Liver (tissue), 9 donors: ENCODE data around the gene ELN. TPM values are rescaled to one million over a fixed set of nuclear protein-coding genes. Genes with fewer than 3 reads are reported as not detected.
A peak's percentile ranks its signal among the peaks of the same experiment; 100 is the strongest.

Experiments used
- DNase-seq: peaks from one replicate; pipeline ENCODE4 v3.0.0-alpha.2; 2017; ENCODE audit warnings: low spot score
- H3K27ac ChIP-seq, 2 donors: one replicate each; pipeline ENCODE4 v1.7.0; 2013; ENCODE audit warnings: inconsistent platforms in 2 of 2, low read length in 2 of 2, control low read depth in 1 of 2, low read depth in 1 of 2, mild to moderate bottlenecking in 1 of 2
- H3K27me3 ChIP-seq, 4 donors: one replicate each; pipeline versions ENCODE4 v1.6.1 to v1.7.0; 2013; ENCODE audit warnings: low read length in 3 of 4, inconsistent platforms in 1 of 4, mild to moderate bottlenecking in 1 of 4, moderate library complexity in 1 of 4; ENCODE audit not compliant: control insufficient read depth in 4 of 4, insufficient read depth in 4 of 4
- H3K36me3 ChIP-seq, 4 donors: one replicate each; pipeline versions ENCODE4 v1.6.1 to v1.7.0; 2013; ENCODE audit warnings: low read length in 3 of 4, mild to moderate bottlenecking in 3 of 4, low read depth in 1 of 4, moderate library complexity in 1 of 4; ENCODE audit not compliant: control insufficient read depth in 4 of 4, insufficient read depth in 3 of 4
- H3K4me1 ChIP-seq, 4 donors: one replicate each; pipeline versions ENCODE4 v1.6.1 to v1.7.0; 2013; ENCODE audit warnings: low read length in 3 of 4, mild to moderate bottlenecking in 3 of 4, moderate library complexity in 1 of 4; ENCODE audit not compliant: control insufficient read depth in 4 of 4, insufficient read depth in 4 of 4
- H3K4me3 ChIP-seq, 3 donors: one replicate each; pipeline versions ENCODE4 v1.6.1 to v1.7.0; 2013; ENCODE audit warnings: low read length in 3 of 3, control low read depth in 1 of 3, low read depth in 1 of 3, mild to moderate bottlenecking in 1 of 3
- H3K9ac ChIP-seq, 2 donors: one replicate each; pipeline ENCODE4 v1.7.0; 2013; ENCODE audit warnings: low read length in 2 of 2, mild to moderate bottlenecking in 2 of 2, moderate library complexity in 2 of 2, control low read depth in 1 of 2, low read depth in 1 of 2
- H3K9me3 ChIP-seq, 4 donors: one replicate each; pipeline versions ENCODE4 v1.6.1 to v1.7.0; 2013; ENCODE audit warnings: low read length in 3 of 4; ENCODE audit not compliant: control insufficient read depth in 4 of 4
- EGR1 ChIP-seq, 2 donors: IDR thresholded peaks; 2 replicates each; pipeline ENCODE4 v1.6.1; 2016 to 2018; ENCODE audit warnings: antibody characterized with exemption in 2 of 2, low read depth in 2 of 2
- FOXA2 ChIP-seq: IDR thresholded peaks from 2 replicates; pipeline ENCODE4 v1.6.1; 2016; ENCODE audit warnings: antibody characterized with exemption
- JUND ChIP-seq, 2 donors: IDR thresholded peaks; 2 replicates each; pipeline ENCODE4 v1.6.1; 2016; ENCODE audit warnings: antibody characterized with exemption in 2 of 2
- RXRA ChIP-seq, 2 donors: IDR thresholded peaks; 2 replicates each; pipeline ENCODE4 v1.6.1; 2017 to 2018; ENCODE audit warnings: antibody characterized with exemption in 2 of 2, mild to moderate bottlenecking in 1 of 2
- WGBS: extraction: QIAGEN DNeasy Blood & Tissue Kit; methylation state at CpG from one replicate; pipeline ENCODE4 v1.1.7; 2013; 5-methylcytosine and 5-hydroxymethylcytosine counted together
- polyA plus RNA-seq, 2 donors: library from polyadenylated mRNA; stranded (reverse) in 1 of 2; unstranded in 1 of 2; fragments of 200-250 nt in 1 of 2; fragments of >200 nt in 1 of 2; fragmentation: Nextera tagmentation in 1 of 2; extraction: Ambion mirVana in 1 of 2; gene quantifications; one replicate each; pipeline versions ENCODE4 v1.2.1 to v1.2.3, GENCODE V29; 2013 to 2015
- total RNA-seq, 2 donors: library from RNA; depleted of rRNA; stranded (reverse); fragments of >200 nt; gene quantifications; one replicate each; pipeline ENCODE4 v1.2.3, GENCODE V29; 2014
- TF ChIP-seq, protein P1 (sequence below): IDR thresholded peaks from 2 replicates; pipeline ENCODE4 v1.6.1; 2016; ENCODE audit warnings: antibody characterized with exemption
- TF ChIP-seq, protein P2 (sequence below): IDR thresholded peaks from 2 replicates; pipeline ENCODE4 v1.6.1; 2016; ENCODE audit warnings: antibody characterized with exemption, mild to moderate bottlenecking
- TF ChIP-seq, protein P3 (sequence below): IDR thresholded peaks from 2 replicates; pipeline ENCODE4 v1.6.1; 2016; ENCODE audit warnings: antibody characterized with exemption
- TF ChIP-seq, protein P4 (sequence below): IDR thresholded peaks from 2 replicates; pipeline ENCODE4 v1.6.1; 2016; ENCODE audit warnings: antibody characterized with exemption
- donor health status: healthy.
- donor health status: healthy.
- donor health status: healthy.
- donor health status: healthy.
- donor health status: healthy.

The ELN gene
- total and polyA plus RNA-seq, 4 donors, result 2.7 to 16.3 (median 9.7) TPM

DNA sequence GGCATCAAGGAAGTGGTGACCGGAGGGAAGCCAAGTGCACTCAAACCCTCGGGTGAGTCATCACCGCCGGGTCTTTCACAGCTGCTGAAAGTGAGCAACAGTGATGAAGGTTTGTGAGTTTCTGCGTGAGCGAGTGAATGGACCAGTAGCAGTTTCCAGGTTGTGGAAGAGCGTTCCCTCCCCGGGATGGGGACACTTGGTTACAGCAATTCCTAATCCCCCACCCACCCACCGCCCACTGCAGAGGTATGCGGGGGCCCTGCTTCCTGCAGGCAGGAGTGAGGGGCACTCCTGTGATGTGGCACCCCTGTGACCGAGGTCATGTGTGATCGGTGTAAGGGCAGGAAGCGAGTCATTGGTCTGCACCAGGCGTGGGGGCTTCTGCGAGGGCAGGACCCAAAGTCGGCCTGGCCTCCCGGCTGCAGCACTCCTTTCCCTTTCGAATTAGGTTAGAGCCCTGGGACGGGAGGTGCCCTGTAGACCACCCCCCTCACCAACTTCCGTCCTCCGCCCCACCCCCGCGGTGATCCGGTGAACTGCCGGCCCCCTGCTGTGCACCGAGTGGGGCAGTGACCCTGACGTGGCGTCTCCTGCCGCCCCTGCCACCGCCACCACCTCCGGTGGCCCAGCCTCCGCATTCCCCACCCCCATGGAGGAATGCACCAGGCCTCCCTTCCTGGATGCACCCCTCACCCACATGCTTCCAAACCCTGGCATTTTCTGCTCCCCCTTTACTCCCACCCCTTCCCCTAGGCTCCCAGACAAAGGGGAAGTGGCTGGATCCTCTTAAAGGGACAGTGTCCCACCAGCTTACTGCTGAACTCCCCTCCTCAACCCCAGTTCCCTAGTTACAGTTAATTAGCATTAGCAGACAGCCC is 66.5 kb downstream of the ELN start:
- Histone ChIP-seq H3K4me1 (peaks cover 0 to 6% (median 5%) of the 10 kb centered on the region in 4 donors), H3K27ac (peak overlapping the region; percentile 38 to 67), H3K4me3 (peak overlapping the region in 2 of 3 donors; percentile 44 to 46), H3K9me3 (no peaks in the 10 kb centered on the region), H3K27me3 (no peaks in the 10 kb centered on the region), H3K36me3 (peaks cover 0 to 2% (median 0%) of the 10 kb centered on the region in 4 donors), H3K9ac (peak overlapping the region in 1 of 2 donors; percentile 27)
- 40% methylated on average over 32 of the region's 32 CpGs for WGBS
- DNase-seq, result peak; percentile 43
- TF ChIP-seq, protein P1, sequence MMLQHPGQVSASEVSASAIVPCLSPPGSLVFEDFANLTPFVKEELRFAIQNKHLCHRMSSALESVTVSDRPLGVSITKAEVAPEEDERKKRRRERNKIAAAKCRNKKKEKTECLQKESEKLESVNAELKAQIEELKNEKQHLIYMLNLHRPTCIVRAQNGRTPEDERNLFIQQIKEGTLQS, result no peak
- TF ChIP-seq, protein P2, sequence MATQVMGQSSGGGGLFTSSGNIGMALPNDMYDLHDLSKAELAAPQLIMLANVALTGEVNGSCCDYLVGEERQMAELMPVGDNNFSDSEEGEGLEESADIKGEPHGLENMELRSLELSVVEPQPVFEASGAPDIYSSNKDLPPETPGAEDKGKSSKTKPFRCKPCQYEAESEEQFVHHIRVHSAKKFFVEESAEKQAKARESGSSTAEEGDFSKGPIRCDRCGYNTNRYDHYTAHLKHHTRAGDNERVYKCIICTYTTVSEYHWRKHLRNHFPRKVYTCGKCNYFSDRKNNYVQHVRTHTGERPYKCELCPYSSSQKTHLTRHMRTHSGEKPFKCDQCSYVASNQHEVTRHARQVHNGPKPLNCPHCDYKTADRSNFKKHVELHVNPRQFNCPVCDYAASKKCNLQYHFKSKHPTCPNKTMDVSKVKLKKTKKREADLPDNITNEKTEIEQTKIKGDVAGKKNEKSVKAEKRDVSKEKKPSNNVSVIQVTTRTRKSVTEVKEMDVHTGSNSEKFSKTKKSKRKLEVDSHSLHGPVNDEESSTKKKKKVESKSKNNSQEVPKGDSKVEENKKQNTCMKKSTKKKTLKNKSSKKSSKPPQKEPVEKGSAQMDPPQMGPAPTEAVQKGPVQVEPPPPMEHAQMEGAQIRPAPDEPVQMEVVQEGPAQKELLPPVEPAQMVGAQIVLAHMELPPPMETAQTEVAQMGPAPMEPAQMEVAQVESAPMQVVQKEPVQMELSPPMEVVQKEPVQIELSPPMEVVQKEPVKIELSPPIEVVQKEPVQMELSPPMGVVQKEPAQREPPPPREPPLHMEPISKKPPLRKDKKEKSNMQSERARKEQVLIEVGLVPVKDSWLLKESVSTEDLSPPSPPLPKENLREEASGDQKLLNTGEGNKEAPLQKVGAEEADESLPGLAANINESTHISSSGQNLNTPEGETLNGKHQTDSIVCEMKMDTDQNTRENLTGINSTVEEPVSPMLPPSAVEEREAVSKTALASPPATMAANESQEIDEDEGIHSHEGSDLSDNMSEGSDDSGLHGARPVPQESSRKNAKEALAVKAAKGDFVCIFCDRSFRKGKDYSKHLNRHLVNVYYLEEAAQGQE, result no peak
- peak; percentile 69 to 88 for TF ChIP-seq JUND (IDR thresholded peaks at IDR 0.05)
- TF ChIP-seq, protein P3, sequence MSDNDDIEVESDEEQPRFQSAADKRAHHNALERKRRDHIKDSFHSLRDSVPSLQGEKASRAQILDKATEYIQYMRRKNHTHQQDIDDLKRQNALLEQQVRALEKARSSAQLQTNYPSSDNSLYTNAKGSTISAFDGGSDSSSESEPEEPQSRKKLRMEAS, result no peak
- no peak for TF ChIP-seq FOXA2
- TF ChIP-seq, protein P4, sequence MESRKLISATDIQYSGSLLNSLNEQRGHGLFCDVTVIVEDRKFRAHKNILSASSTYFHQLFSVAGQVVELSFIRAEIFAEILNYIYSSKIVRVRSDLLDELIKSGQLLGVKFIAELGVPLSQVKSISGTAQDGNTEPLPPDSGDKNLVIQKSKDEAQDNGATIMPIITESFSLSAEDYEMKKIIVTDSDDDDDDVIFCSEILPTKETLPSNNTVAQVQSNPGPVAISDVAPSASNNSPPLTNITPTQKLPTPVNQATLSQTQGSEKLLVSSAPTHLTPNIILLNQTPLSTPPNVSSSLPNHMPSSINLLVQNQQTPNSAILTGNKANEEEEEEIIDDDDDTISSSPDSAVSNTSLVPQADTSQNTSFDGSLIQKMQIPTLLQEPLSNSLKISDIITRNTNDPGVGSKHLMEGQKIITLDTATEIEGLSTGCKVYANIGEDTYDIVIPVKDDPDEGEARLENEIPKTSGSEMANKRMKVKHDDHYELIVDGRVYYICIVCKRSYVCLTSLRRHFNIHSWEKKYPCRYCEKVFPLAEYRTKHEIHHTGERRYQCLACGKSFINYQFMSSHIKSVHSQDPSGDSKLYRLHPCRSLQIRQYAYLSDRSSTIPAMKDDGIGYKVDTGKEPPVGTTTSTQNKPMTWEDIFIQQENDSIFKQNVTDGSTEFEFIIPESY, result no peak

DNA sequence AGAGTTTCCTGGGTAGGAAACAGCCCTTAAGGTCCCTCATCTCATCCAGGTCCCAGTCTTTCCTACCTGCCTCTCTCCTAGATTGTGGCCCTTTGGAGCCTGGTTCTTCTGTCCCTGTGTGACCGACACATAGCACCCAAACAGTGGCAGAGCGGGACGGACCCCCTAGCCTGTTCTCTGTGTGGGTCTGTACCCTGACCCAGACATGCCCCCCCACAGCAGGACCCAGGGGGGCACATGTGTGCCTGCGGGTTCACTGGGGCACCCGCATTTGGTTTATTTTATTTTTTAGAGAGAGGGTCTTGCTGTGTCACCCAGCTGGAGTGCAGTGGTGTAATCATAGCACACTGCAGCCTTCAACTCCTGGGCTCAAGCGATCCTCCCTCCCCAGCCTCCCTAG is 67.2 kb downstream of the ELN start:
- WGBS, result 97% methylated on average over 6 of the region's 6 CpGs
- no peaks in the 10 kb centered on the region for H3K27me3 ChIP-seq
- no peak for DNase-seq
- H3K27ac ChIP-seq, result peak overlapping the region; percentile 23 to 67
- H3K4me1 ChIP-seq, result peaks cover 0 to 6% (median 5%) of the 10 kb centered on the region in 4 donors
- H3K9me3 ChIP-seq, result no peaks in the 10 kb centered on the region
- H3K4me3 ChIP-seq, result no peak overlapping the region
- peak overlapping the region in 1 of 2 donors; percentile 27 for H3K9ac ChIP-seq
- TF ChIP-seq JUND (IDR thresholded peaks at IDR 0.05) (no peak), FOXA2 (no peak), EGR1 (IDR thresholded peaks at IDR 0.05; ENCODE audit: low read depth in 2 of 2) (no peak), RXRA (IDR thresholded peaks at IDR 0.05) (no peak)
- TF ChIP-seq, protein P4, result no peak
- peaks cover 0 to 2% (median 0%) of the 10 kb centered on the region in 4 donors for H3K36me3 ChIP-seq
